RPMI7951 (cell line): Measurements from ENCODE around the gene SFXN1. TPM values are rescaled to one million over a fixed set of nuclear protein-coding genes. Genes with fewer than 3 reads are reported as not detected.

Source experiments
- DNase-seq: peaks from one replicate; pipeline ENCODE4 v3.0.0-alpha.2; 2012; ENCODE audit warnings: low read depth
- total RNA-seq: library from RNA; depleted of rRNA; stranded (reverse); fragments of >200 nt; shearing (Covaris generic); gene quantifications from 2 replicates; pipeline ENCODE4 v1.2.3, GENCODE V29; 2014

SFXN1 gene
- total RNA-seq, 1 experiment from 2014 or later: 103 TPM

DNA sequence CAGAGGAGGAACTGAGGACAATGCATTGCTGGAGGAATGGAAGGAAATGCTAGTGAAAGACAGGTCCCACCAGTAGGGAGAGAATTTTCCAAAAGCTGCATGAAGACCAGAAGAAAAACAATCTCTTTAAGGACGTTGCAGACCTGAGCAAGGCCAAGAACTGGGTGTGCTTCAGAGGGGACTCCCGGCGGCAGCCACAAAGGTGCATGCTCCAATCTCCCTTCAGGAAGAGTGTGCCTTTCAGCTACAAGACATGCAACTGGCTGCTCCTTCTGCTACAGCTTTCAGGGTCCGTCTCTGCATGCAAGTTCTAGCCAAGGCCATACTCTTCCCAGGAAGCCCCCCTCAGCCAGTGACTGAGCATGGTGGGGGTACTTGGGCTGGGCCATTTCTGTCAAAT is 62.9 kb downstream of the SFXN1 start:
- no peak for DNase-seq

DNA sequence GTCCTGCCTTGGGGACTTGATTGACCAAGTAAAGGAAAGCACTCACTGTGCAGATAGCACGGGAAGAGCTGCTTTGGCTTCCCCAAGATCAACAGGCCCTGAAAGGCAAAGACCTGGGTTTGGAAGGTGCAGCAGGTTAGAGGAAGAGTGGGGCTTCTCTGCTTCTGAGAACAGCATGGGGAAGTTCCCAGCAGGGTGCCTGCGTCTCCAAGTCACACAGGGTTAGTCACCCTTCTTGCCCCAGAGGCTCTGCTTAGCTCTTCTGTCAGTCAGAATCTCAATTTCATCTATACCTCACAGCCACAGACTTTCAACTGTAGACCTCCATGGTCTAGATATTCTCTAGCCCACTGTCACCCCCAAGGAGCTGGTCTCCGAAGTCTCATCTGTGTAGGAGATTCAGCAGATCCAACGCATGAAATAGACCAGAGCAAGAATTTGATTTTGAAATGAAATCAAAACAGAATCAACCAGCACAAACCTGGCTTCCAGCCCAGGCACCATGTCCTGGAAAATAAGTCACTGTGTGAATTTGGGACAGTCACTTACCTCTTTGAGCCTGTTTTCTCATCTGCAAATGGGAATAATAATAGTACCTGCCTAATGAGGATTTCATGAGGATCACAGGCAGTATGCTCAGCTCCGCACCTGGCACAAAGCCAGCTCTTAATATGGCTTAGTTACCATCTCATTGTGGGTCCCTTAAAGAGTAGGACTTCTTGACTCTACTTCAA is 64.0 kb downstream of the SFXN1 start:
- peak; percentile 14 for DNase-seq

DNA sequence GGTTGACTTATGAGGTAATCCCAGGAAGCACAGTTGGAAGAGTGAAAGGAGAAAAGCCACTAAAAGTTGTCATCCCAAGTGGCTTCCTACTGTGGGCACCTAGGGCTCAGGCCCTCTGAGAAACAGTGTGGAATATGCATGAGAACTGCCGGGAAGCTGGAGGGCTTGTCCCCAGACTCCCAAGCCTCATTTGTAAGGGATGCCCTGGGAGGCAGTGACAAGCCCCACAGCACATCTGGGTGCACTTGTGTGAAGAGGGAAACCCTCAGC is 64.5 kb downstream of the SFXN1 start:
- no peak for DNase-seq

DNA sequence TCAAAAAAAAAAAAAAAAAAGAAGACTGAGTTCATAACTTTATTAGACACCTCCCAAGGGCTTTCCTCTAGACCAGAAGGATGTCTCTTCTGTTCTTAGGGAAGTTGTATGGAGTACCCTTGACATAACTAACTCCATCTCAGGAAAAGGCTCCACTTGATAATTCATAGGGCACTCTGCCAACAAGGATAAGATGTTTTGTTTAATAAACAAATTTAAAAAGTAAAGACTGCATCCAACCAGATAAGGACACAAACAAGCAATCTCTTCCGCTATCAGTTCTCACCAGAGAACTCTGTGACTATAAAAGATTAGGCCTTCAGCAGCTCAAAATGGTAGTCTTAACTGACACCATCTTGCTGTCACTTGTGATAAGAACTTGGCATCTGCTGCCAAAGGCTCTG is 65.8 kb downstream of the SFXN1 start:
- no peak for DNase-seq

DNA sequence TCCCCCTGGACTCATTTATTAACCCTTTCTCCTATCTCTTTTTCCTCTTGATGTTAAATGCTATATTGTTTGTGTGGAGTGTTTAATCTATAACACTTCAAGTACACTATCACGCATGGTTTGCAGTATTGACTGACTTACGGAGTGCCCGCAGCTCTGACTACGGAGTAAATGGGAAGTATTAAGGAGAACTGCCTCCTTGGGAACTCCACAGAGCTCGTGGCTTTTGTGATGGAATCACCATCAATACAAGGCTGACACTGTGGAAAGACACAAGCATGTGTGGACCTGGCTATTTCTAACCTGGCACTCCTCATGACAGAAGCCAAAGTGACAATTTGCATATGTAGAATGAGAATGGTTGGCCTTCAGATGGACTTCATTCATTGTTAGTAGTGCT is 66.2 kb downstream of the SFXN1 start:
- DNase-seq: no peak

DNA sequence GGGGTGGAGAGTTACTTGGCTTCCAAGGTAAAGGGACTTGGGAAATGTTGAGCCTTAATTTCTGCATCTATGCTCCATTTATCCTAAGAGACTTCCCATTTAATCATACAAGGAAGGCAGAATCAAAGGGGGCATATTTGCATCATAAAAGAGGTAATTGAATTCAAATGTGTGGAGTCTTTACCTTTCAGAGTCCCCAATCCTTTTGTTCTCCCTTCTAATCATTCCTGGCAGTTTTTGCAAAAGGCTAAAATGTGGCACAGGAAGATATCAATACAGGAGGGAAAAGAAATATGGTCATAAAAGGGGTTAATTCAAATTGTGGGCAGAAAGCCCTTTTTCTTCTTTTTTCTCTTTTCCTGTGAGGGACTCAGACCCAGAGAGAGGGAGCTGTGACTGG is 69.5 kb downstream of the SFXN1 start:
- no peak for DNase-seq

DNA sequence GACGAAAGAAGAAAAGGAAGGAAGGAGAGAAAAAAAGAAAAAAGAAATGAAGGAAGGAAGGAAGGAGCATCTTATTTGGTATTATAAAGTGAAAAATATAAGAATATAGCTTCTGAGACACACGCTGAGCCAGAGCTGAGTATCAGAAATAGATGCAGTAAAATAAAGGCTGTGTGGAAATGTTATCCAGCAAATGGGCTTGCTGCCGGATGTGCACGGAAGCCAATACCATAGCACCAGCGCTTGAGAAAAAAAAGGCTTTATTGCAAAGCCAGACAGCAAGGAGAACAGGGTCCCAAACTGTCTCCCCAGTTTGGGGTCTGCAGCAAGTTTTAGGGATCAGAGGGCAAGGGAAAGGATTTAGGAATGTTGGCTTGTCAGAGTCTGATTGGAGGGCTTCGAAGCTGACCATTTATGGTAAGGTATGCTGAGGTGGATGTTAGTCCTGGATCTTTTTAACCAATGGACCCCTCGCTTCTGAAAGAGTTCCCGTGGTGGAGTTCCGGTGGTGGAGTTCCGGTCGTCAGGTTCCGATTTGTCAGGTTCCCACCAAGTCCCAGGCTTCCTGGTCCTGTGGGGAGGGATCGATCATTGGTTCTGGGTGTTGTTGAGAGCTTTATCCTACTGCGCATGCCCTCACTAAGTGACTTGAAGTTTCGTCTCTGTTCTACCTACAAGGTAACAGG is 70.4 kb downstream of the SFXN1 start:
- peak; percentile 72 for DNase-seq

DNA sequence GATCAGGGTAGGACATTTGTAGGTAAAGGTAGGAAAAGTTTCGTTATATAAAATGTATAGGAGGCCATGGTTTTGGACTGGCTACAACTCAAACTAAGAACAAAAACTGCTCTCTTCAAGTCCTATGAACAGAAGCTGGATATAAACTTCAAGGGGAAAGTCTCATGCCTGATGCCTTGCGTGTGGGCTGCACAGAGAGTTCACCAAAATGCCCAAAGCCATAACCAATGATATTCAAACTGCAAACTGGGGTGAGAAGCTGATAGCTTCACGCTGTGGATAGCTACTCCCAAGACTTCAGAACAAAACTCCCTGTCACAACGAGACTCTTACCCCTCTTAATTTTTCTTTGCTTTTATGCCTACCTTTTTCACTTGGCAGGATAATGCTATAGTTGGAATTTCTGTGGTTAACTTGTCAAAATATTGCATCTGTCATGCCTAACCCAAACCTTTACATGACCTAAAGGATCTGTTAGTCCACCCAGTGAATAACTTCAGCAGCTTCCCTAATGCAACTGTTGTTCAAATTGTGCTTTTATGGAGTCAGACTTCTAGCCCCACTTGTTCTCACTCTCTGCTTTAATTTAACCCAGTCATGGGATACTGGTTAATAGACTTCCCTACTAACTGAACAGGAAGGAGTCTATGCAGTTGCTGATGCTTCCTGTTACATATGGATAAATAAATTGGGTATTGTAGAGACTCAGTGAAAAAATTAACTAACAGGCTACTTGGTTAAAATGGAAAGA is 71.9 kb downstream of the SFXN1 start:
- DNase-seq: no peak

DNA sequence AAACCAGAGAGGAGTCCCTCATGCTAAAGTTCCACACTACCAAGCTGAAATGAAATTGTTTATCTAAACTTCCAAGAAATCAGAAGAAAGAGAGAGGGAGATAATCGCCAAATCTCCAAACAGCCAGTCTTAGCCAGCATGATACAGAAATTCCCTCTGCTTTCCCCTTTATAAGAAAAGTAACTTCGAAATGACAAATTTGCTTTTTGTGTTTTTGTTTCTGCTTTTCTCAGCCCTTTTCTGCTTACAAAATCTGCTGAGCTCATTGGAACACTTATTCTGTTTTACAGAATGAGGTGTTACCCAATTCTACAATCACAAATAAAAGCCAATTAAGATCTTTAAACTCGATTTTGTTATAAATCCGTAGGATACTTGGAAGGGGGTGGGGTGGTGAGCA is 72.9 kb downstream of the SFXN1 start:
- no peak for DNase-seq

DNA sequence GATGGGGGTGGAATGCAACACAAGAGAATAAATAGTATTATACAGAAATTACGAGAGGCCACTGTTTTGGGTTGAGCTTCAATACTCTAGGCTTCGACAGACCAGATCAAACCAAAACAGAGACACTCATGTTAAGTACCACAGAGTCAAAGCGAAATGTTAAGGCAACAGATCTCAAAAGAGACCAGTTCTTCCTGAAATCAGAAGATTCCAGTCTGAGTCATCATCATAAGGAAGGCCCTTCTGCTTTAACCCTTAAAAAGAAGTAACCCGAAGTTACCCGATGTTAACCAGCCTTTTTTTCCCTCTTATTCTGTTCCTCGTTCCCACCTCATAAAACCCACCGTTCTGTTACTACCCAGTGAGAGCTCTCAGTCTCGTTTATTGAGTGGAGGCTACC is 75.9 kb downstream of the SFXN1 start:
- no peak for DNase-seq

DNA sequence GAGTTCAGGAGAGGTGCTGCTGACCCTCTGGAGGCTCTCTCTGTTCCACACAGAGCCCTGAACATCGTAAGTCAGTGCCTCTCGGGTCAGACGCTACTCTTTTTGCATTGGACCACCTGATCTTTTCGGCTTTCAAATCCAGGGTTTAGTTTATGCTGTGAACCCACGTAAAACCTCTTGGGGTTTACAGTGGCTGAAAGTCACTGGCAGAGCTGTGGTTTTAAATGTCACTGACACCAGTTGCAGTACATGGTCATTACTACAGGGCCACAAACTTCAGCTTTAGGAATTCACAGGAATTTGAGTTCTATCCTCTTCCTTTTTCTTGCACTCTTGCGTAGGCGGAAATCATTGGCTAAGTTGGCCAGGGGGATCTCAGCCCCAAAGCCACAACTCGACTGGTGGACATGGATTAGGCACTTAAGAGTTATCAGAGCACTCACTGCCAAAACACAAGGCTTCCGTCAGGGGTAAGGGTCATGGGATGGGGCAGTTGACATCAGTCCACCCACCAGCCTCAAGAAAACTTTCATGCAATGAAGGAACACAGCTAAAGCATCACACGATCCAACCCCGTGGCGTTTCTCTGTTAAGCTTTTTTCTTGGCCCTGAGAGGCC is 76.9 kb downstream of the SFXN1 start:
- no peak for DNase-seq

DNA sequence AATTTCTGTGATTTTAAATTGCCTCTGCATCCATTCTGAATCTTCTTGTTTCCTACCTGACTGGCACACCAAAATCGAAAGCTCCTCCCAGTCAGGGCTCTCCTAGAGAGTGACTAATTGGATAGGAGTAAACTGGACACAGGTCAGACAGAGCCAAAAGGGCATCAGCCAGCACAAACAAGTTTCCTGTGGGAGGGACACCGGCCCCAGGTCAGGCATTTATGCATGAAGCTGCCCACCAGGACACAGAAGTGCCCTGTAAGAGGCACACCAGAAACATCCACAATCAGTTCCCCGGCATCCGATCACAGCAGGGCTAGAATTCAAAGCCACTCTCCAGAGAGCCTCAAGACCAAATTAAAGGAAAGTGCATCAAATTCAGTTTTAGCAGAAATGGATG is 78.4 kb downstream of the SFXN1 start:
- no peak for DNase-seq

DNA sequence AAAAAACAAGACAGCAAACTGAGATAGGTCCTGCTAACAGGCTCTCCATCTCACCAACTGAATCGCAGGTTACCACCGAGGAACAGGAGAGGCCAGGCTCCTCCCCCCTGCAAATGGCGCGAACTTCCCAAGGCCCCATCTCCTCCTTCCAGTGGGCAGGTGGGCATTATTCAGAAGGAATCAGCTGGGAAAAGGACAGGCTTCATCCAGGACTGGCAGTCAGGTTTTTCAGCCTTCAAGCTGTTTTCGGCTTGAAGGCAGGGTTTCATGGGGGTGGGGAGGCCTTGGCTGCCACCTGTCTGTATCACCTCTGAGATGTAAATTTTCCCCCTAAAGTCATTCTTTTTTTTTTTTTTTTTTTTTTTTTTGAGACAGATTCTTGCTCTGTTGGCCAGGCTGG is 79.4 kb downstream of the SFXN1 start:
- no peak for DNase-seq

DNA sequence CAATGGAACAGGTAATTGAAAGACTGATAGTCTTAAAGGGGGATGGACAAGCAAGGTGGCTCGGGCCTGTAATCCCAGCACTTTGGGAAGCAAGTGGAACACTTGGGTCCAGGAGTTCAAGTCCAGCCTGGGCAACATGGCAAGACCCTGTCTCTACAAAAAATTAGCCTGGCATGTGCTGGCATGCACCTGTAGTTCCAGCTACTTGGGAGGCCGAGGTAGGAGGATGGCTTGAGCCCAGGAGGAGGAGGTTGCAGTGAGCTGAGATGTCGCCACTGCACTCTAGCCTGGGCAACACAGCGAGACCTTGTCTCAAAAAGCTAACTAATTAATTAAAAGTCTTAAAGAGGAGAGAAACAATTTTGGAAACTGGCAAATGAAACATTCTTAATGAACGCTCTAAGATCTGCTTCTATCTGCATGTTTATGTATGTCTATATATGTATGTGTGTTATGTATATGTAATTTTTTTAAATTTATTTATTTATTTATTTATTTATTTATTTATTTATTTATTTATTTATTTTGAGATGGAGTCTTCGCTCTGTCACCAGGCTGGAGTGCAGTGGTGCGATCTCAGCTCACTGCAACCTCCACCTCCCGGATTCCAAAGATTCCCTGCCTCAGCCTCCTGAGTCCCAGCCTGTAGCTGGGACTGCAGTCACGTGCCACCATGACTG is 80.6 kb downstream of the SFXN1 start:
- no peak for DNase-seq

DNA sequence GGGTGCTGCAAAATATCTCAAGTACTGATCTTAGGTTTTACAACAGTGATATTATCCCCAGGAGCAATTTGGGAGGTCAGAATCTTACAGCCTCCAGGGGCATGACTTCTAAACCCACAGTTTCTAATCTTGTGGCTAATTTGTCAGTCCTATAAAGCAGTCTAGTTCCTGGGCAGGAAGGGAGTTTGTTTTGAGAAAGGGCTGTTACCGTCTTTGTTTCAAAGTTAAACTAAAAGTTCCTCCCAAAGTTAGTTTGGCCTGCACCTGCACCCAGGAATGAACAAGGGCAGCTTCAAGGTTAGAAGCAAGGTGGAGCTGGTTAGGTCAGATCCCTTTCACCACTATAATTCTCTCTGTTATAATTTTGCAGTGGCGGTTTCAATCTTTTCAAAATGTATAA is 81.7 kb downstream of the SFXN1 start:
- DNase-seq: no peak

DNA sequence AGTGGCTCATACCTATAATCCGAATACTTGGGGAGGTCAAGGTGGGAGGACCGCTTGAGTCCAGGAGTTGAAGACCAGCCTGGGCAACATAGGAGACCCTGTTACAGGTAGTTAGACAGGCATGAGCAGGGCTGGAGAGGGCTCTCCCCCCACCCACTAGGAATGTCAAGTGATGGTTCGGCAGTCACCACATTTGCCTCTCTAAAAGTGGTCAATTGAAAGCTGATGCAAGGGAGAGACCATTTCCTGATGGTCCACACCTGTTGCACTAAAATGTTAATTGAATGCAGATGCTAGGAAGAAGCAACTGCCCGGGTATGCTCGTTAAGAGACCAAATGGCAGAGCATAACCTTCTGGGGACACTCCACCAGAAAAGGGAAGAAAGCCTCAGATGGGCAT is 82.7 kb downstream of the SFXN1 start:
- DNase-seq: no peak

DNA sequence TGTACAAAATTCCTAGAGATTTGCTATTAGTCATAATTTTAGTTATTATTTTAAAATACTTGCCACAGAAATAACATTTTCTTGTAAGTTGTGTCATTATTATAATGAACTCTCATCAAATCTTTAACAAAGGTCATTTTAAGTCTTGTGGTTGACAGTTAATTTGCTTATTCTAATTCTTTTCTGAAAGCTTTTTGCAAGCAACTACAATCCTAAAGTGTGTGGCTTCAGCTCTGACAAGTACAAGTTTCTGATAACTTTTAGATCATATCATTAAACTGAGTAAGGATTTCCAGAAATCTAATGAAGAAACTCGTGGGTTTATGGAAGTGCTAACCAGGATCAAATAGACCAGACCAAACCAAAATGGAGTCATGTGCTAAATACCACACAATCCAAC is 86.4 kb downstream of the SFXN1 start:
- DNase-seq: no peak

DNA sequence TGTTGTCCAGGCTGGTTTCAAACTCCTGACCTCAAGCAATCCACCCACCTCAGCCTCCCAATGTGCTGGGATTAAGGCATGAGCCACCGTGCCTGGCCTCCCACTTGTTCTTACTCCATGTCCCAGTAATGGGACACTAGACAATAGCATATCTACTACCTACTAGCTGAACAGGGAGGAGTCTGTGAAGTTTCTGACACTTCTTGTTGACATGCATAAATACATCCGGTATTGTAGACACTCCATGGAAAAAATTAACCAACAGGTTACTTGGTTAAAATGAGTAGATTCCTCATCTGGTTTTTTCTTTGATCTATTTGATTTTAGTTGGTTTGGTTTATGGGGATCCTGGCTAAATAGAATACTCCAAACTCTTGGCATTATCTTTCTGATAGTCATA is 88.3 kb downstream of the SFXN1 start:
- DNase-seq: no peak

DNA sequence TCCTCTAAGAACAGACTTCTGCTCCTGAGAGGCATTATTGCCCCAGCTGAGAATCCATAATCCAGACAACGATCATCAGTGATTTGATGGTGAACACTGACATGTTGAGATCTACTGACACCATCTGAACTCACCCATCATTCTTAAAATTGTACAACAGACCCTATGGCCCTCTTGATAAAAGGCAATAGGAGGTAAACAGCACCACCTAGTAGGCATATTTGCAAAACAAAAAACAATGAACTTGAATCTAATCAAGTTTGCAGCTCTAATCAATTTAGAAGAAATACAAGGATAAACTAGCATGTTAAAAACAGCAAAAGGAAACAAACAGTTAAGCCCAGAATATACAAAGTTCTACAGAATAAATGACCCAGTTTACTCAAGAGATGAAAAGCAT is 89.6 kb downstream of the SFXN1 start:
- DNase-seq: no peak

DNA sequence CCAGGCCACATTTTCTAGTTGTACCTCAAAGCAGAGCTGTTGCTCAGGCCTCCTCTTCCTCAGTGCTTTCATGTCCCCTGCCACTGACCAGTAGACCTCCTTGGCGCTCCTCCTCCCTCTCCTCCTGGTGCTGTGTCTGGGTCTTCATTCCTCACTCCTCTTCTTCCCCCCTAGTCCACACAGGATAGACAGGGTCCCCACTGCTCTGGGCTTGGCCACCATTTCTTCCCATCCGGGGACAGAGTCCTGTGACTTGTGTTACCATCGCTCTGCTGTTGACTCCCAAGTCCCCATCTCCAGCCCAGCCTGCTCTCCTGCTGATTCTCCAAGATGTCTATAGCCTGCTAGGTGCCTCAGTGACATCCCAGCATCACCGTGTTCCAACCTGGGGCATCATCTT is 91.3 kb downstream of the SFXN1 start:
- DNase-seq: no peak

DNA sequence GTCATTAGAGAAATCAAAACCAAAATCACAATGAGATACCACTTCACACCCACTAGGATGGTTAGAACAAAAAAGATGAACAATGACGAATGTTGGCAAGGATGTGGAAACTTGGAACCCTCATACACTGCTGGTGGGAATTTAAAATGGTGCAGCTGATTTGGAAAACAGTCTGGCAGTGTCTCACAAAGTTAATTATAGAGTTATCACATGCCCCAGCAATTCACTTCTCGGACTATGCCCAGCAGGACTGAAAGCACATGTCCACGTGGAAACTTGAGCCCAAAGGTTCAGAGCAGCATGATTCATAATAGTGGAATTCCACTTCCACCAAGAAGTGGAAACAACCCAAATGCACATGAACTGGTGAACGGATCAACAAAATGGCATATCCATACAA is 94.5 kb downstream of the SFXN1 start:
- DNase-seq: peak; percentile 97
